EL (cell line): Measurements from ENCODE around the gene RNF144A.
"Not testable (repeated sequence)": the region's sequence is repeated elsewhere in the genome, so short reads cannot be mapped to it uniquely, and the experiment has no call there.

ENCODE experiments used
- DNase-seq: peaks from one replicate; pipeline ENCODE4 v3.0.0-alpha.2; 2016

The RNF144A gene

DNA sequence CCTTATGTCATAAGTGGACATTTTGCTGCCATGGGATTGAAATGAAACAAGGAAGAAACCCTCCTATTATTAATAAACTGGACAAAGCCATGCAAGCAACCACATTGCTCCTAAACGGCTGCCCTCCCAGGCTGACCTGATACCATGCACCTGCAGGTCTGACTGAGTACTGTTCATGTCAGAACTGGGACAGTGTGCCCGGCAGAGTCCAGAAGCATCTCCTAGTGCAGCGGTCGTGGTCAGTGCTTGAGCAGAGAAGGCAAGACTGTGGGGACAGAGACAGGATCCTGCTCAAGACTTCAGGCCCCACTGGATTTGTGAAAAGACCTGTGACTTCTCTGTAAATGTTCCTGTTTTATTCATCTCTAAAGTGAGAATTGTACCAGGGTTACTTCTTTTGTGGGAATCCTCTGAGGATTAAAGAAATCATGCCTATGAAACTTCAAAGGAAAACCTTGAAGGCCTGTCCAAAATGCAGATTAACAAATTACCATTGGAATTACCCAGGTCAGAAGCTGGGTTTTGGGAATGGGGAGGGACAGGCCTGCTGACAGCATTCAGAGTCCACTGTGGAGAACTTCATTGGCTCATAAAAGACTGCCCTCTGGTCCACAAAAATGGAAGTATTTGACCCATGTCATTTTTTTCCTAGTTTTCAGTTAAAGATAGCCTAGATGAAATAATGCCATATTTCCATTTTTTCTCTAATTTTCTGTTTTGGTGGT lies 13.9 kb downstream of the RNF144A start:
- no peak for DNase-seq

DNA sequence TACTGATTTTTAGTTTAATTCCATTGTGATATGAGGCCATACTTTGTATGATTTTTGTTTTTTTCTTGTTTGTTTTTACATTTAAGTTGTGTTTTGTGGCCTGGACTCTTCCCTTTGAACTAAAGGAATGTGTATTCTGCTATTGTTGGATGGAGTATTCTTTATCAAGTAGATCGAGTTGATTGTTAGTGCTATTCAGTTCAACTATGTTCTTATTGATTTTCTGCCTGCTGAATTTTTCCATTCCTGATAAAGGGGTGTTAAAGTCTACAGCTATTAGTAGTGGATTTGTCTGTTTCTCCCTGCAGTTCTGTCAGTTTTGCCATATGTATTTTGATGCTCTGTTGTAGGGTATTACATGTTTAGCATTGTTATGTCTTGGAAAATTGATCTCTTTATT lies 14.5 kb downstream of the RNF144A start:
- no peak for DNase-seq

DNA sequence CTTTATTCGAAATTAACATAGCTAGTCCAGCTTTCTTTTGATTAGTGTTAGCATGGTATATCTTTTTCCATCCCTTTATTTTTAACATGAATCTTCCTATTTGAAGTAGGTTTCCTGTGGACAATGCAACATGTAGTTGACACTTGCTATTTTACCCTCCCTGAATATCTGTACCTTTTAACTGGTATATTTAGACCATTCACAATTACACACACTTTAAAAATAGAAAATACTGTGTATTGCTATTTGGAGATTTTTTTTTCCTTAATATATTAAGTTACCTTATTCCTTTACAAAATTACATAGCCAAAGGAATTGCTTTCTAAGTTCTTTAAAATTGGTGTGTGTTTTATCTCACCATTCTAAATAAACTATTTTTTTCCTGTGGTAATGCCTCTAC lies 15.0 kb downstream of the RNF144A start:
- no peak for DNase-seq

DNA sequence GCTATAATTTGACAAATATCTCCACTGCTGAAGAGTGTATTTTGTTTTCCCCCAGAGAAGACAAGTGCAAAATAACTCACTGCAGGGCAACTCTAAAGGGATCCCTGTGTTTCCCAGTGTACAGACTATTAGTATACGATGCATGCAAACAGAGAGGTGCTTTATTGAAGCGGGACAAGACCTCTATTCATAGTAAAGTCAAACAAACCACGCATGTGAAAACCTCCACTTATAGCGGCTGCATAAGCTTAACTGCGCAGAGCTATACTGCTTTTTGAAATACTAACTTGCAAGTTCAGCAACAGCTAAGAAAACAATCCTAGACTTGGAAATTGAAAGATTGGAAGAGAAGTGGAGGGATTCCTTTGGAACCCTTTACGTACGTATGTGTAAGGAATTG lies 15.6 kb downstream of the RNF144A start:
- no peak for DNase-seq

DNA sequence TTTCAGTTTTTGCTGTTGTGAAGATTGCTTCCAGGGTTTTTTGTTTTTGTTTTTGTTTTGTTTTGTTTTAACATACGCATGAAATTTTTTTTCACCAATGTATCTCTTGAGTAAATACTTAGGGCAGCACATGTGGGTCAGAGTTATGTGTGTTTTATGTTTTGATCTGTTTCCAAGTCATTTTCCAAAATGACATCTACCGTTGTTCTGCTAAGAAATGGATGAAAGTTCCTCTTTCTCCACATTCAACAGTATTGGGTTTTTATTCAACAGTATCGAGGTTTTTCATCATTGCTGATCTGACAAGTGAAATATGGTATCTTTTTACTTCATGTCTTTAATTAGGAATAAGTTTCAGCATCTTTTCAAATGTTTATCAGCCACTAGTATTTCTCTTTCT lies 16.7 kb downstream of the RNF144A start:
- no peak for DNase-seq

DNA sequence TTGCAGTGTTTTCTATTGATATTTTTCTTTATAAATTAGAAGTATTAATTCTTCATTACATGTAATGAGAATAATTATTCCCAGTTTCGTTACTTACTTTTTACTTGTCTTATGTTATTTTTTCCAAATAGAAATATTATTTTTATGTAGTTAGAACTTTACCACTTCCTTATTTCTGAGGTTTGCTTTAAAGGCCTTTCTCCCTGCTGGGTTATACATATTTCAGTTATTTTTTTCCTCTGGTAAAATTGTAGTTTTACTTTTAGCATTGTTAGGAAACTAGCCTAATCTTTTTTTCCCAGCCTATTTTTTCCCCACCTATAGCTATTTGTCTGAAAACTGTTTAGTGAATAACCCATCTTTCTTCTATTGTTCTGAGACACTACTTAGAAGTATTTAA lies 17.1 kb downstream of the RNF144A start:
- DNase-seq: no peak

DNA sequence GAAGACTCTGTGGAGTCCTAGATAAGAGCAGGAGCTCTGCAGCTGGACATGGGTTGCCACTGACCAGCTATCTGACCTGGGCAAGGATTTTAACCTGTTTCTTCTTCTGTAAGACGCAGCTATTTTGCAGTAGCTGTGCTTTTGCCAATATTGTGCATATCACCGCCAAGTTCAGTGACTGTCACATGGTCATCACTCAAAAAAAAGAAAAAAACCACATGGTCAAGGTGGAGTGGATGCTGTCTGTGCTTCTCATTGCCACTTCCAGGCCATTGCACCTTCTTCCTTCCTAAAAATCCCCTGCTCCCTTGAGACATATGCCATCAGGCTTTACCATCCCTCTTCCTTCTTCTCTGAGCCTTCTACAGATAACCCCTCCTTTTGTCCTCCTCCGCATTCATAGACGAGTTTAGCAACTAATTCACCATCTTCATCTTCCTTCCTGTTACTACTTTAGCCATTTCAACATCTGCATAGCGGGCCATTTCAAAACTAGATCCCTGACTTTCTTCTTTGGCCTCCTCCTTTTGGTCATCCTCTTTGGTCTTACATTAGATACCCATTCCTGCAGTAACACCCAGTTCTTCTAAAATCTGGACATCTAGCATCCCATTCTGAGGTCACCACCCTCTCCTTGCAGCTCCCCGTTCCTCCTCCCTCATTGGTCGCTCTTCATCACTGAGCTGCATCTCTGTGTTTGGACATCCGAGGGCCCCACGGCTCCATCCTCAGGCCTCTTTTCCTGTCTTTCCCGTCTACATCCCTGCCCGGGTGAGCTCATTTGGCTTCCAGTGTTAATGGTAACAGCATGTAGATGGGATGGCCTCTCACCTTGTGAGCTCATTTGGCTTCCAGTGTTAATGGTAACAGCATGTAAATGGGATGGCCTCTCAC lies 17.8 kb downstream of the RNF144A start:
- no peak for DNase-seq

DNA sequence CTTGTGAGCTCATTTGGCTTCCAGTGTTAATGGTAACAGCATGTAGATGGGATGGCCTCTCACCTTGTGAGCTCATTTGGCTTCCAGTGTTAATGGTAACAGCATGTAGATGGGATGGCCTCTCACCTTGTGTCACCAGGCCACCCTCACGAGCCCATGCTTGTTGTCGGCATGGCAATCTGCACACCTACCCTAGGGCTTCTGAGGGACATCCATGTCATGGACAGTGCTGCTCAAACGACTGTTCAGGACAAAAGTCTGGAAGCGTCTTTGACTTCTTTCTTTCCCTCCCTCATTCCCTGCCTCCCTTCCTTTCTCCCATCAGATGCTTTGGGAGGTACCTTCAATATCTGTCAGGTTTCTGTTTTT lies 18.4 kb downstream of the RNF144A start:
- DNase-seq: not testable (repeated sequence)

DNA sequence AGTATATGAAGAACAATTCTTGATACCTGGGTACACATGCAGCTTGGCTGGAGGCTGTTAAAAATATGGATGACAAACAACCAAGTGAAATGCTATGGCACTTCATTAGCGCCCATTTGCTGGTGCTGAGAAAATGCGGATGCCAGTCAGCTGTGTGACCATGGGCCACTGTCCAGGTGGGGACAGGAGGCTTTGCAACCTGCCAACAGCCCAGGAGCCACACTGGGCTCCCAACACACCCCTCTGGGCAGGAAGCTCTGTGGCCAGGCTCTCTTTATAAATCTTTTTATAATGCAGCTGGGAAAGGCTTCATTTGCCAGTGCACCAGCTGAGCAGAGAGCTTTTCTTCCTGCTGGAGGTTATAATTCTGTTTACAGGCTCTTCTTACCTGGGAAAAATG lies 19.9 kb downstream of the RNF144A start:
- no peak for DNase-seq

DNA sequence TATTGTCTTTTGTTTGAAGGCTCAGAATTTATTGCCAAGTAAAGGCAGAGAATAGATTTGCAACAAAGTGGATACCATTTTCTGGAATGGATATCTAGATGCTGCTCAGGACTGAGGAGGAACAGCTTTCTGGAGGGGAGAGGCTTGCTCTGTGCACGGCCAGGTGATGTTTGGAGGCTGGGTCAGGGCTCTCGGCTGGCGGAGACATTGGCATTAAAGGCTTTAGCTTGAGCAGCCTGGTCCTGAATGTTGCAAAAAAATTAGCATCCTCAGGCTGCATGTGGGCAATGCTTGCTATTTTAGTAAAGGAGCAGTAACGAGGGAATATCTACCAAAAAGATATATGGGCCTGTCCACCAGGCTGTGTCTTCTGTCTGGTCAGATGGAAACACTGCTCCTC lies 20.4 kb downstream of the RNF144A start:
- no peak for DNase-seq

DNA sequence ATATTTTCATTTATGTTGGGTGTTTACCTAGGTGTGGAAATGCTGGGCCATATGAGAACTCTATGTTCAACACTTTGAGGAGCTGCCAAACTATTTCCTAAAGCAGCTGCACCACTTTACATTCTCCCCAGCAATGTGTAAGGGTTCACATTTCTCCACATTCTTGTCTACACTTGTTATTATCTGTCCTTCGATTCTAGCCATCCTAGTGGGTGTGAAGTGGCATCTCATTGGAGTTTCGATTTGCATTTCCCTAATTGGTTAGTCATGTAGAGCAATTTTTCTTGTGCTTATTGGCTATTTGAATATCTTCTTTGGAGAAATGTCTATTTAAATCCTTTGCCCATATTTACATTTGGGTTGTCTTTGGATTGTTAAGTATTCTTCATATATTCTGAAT lies 21.9 kb downstream of the RNF144A start:
- no peak for DNase-seq

DNA sequence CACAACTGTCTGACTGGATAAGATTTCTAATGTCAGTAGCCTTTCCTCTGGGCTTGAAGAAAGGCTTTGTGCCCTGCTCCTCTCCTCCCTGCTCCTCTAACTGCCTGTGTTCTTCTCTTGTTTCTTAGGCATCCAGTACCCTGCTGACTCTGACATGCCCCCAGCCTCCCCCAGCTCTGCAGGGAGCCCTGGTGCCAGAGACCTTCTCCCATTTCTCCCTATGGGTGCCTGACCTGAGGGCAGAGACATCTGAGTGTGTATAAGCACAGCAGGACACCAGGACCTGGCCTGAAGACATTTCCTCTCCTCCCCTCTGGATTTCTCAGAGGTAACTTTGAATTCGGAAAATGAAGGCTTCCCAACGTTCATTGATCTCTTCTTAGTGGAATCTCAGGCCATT lies 23.6 kb downstream of the RNF144A start:
- no peak for DNase-seq

DNA sequence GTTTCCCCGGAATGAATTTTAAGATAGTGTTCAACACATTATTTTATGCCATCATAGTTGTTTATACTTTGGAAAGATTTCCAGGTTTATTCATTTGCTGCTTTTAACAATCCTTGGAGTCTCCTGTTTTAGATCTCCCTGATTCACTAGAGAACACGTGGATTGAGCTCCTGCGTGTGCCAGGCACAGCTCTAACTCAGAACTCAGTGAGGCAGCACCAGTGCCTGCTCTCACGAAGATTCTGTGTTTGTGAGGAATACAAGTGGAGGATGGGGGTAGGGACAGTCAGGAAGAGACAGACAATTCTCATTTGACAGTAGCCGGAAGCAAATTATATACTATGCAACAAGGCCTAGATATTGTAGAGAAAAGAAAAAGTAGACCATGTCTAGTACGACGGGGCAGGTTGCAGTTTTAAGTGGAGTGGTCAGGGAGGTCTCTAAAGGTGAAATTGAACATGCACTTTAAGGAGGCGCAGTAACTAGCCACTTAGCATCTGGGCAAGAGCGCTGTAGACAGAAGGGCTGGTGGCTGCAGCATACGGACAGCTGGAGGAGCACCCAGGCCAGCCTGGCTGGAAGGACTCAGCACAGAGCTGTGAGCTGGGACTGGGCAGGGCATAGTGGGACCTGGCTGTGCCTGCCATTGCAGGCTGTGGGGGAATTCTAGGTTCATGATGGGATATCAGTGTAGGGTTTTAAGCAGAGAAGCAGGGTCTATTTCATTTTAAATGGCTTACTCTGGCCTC lies 24.3 kb downstream of the RNF144A start:
- DNase-seq: no peak

DNA sequence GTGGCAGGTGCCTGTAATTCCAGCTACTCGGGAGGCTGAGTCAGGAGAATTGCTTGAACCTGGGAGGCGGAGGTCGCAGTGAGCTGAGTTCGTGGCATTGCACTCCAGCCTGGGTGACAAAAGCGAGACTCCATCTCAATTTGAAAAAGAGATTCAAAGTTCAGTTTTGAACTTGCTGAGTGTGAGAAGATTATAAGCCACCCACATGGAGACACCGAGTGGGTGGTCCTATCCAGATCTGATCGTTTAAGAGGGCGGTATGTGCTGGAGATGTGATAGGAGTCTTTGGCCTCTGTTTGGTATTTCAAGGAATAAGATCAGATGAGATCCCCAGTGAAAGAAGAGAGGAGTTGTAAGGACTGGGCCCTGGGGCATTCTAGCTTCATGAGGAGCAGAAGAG lies 25.6 kb downstream of the RNF144A start:
- no peak for DNase-seq

DNA sequence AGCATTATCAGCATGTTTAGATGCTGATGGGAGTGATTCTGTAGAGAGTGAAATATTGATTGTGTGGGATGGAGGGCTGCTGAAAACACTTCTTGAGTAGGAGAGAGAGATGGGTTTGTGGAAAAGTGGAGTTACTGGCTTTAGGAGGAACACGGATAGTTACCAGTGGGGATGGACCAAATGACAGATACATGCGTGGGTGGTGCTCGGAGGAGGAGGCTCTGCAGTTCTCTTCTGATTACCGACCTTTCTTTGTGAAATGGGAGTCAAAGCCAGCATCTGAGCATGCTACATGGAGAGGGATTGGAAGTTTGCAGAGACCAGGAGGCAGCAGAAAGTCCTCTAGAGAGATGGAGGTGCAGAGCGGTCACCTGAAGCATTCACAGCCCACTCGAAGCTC lies 26.3 kb downstream of the RNF144A start:
- no peak for DNase-seq

DNA sequence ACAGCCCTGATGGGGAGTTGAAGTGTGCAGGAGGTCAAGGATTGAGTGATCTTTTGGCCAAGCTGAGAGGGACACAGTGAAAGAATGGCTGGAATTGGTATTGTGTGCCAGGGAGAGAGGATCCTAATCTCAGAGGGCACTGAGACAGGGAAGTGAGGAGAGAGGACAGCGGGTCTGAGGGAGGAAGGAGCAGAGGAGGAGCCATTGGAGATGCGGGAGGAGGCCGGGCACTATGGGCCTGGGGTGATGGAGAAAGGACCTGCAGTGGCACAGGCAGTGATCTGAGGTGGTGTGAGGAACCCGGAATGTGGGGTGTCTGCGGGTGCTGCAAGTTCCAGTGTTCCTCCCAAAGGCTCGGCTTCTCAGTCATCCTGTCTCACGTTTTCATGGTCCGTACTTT lies 26.8 kb downstream of the RNF144A start:
- DNase-seq: no peak

DNA sequence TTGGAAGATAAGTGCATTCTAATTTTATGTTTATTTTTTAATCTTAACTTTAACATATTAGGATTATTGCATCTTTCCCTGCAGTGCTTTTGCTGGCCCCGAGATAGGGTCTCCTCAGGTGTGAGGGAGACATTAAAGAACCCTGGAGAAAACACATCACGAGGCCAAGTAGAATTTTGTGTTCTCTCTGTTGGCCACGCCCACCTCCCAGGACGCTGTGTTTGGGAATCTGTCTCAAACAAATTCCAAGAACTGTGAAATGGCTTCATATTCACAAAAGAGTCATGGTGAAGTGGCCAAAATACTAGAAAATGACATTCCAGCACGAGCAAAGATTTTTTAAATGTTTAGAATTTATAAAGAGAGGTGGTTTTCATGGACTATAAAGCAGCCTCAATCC lies 27.3 kb downstream of the RNF144A start:
- no peak for DNase-seq

DNA sequence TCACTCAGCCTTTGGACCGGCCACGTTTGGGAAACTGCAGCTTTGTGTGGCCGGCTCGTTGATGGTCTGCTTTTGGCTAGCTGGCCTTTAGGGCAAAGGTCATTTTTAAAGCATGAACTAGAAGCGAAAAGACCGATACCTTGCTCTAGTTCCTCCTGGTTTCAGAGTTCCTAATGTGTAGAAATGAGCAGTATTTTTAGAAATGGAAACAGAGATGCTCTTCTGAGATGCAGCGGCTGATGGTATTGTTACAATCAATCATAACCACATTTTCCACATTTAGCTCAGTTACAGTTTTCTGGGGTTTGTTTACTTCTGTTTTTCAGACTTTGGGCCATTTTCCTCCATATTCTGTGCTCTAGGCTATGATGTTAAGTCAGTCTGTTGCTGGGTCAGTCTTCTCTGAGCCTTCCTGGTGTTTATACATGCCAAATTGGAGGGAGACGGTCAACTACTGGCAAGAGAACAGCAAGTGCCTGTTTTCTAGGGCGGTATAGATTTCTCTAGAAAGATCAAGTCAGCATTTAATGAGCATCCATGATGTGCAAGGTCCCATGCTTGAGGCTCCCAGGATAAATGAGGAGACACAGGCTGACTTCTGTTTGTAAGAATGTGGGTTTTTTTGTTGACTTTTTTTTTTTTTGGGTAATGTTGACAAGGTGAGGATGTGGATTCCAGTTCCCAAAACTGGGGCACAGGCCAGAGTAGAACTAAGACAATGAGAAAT lies 28.0 kb downstream of the RNF144A start:
- no peak for DNase-seq

DNA sequence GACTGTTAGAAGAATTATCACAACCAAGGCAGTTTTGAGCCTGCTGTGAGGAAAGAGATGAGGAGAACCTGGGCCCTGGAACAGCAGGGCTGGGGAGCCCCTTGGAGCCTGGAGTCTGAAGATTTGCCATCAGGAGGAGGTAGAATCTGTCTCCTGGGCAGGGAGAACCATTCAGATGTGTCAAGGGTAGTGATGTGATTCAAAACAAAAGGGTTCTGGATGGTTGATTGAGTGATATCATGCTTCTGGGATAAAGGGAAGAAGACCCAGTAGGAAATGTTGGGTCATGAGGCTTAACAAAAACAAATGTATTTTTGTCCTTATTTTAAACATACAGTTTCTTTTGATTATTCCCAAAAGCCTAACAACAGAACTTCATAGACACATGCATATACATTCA lies 28.6 kb downstream of the RNF144A start:
- DNase-seq: no peak

DNA sequence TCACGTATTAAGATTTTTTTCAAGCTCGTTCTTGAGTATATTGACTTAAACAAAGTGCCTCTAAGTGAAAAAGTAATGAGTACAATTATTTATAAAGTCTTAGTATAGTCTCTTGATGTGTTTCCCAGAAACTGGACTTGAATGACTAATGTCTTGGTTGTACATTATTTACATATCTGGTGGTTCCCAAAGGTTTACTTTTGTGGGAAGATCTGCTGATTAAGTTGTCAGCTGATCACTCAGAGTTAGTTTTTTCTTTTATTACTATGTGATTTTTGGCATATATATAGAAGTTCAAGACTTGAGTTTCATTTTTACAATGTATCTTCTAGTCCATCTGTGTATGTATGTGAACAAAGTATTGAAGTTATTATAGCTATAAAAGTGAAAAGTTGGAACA lies 29.5 kb downstream of the RNF144A start:
- peak; percentile 62 for DNase-seq

DNA sequence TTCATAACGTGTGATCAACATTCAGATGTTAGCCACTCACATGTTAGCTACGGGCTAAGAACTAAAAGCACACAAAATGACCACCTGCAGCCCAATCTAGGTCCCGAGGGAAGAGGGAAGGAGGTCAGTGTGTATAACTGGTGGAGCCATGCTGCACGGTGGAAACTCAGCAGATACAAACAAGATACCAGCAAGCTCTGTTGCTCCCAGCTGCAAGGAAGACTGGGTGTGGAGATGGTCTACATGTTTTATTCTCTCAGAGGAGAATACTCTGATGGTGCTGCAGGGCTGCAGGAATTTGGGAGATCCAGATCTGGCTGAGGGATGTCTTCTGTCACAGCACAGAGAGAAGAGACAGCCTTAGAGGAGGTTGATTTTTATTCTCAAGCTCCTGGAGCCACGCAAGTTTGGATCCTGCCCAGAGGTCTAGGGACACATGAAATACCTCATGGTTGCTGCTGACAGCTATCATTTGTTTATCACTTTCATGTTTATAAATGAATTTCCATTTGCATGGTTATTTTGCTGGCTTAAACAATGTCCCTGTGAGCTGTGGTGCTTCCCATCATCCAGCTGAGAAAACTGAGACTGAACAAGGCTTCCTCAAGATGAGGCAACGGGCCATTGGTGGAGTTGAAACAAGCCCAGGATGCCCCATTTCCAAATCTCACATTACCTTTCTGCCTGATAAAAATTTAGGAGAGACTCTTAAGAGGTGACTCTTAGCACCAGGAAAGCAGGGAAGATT lies 30.9 kb downstream of the RNF144A start:
- no peak for DNase-seq

DNA sequence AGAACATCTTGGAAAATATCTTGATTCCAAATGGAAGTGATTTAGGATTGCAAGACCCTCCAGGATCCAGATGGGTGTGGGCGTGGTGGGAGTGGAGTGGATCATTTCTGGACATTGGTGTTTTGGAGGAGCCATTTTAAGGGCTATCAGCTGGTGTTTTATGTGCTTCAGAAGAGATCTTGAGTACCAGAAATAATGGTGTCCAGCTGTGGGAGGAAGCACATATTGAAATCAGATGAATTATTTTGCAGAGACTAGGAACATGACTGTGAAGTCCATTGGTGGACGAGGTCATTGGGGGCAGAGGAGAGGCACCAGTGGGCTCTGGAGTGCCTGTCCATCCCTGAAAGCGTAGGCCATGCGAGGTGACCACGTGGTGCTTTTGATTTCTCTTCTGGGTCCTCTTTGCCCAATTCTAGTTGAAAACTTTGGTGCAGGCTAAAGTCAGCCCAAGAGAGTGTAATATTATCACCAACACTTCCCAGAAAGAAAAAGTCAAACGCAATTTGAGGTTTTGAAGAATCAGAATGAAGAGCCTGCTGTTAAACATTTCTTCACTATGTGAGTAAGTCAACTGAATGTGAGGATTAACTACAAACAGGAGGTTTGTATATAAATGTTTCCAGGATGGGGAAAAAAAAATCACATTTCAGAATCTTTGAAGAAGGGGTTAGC lies 31.6 kb downstream of the RNF144A start:
- no peak for DNase-seq
